Urinary bladder (tissue), 4 donors: ENCODE data around the gene STK39. TPM values are rescaled to one million over a fixed set of nuclear protein-coding genes. Genes with fewer than 3 reads are reported as not detected.
"Not testable (repeated sequence)": the region's sequence is repeated elsewhere in the genome, so short reads cannot be mapped to it uniquely, and the experiment has no call there.

ENCODE experiments used
- DNase-seq: peaks from one replicate; pipeline ENCODE4 v3.0.0-alpha.2; 2015; ENCODE audit errors: extremely low spot score
- H3K27ac ChIP-seq: one replicate; pipeline ENCODE4 v1.5.1; 2013; ENCODE audit warnings: low read depth, mild to moderate bottlenecking, moderate library complexity
- H3K36me3 ChIP-seq: one replicate; pipeline ENCODE4 v1.6.1; 2013; ENCODE audit warnings: mild to moderate bottlenecking, moderate library complexity; ENCODE audit not compliant: insufficient read depth
- H3K4me1 ChIP-seq: one replicate; pipeline ENCODE4 v1.6.1; 2013; ENCODE audit warnings: mild to moderate bottlenecking, moderate library complexity; ENCODE audit not compliant: insufficient read depth
- H3K4me3 ChIP-seq: one replicate; pipeline ENCODE4 v1.5.1; 2013; ENCODE audit warnings: low read depth, low read length
- WGBS: extraction: QIAGEN DNeasy Blood & Tissue Kit; methylation state at CpG from one replicate; pipeline ENCODE4 v1.1.7; 2013; 5-methylcytosine and 5-hydroxymethylcytosine counted together
- polyA plus RNA-seq: library from polyadenylated mRNA; stranded (reverse); fragments of 200-250 nt; gene quantifications from one replicate; pipeline ENCODE4 v1.2.3, GENCODE V29; 2013
- total RNA-seq: library from RNA; depleted of rRNA; stranded (reverse); fragments of >200 nt; gene quantifications from one replicate; pipeline ENCODE4 v1.2.3, GENCODE V29; 2014
- donor health status: healthy with polysubstance abuse.
- donor health status: healthy.

The STK39 gene
- total and polyA plus RNA-seq, 2 donors = 17.5 to 37.7 TPM

GRCh38 chr2:168096158-168096557, 151.2 kb downstream of the STK39 start:
- no peaks in the 10 kb centered on the region for H3K4me1 ChIP-seq
- H3K27ac ChIP-seq = no peak overlapping the region
- H3K36me3 ChIP-seq = no peaks in the 10 kb centered on the region
- DNase-seq = no peak
- H3K4me3 ChIP-seq = no peak overlapping the region
- WGBS = 96% methylated on average over 3 of the region's 3 CpGs

- Histone ChIP-seq H3K27ac (no peak overlapping the region), H3K36me3 (no peaks in the 10 kb centered on the region), H3K4me3 (no peak overlapping the region), H3K4me1 (no peaks in the 10 kb centered on the region)
- 81% methylated on average over 2 of the region's 2 CpGs for WGBS
- DNase-seq = no peak
Observed at GRCh38 chr2:168091986-168092385, 155.4 kb downstream of the STK39 start.

DNA sequence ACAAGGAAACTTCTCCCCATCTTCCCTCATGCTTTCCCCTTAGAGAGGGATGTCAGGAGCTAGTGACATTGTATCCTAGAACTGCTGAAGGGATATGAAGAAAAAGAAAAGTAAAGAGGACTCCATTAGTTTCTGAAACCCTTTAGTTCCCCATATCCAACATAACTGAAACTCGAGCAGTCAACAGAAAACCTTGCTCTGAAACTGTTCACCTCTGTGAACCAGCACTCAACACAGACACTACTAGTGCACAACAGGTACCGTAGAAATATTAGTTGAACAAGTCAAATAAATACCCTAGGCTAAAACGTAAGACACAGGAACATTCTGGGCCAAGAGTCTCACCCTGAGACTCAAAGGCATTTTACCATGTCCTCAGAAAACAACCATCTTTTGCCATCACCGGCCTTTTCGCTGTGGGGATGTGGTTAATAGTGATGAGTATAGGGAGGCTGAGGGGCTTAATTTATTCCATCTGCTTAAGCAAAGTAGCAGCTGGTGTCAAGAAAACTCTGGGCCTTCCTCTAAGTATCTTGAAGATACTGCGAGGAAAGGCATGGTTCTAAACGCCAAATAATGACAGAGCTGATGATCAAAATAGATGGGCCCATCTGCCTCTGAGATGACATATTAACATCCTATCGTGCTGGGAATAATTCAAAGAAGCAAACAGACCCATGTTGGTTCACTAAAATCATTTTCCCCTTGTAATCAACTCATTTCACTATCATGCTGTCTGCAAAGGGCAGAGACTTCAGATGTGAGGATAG, 156.8 kb downstream of the STK39 start:
- H3K36me3 ChIP-seq = no peaks in the 10 kb centered on the region
- no peak overlapping the region for H3K4me3 ChIP-seq
- no peak for DNase-seq
- H3K27ac ChIP-seq = no peak overlapping the region
- H3K4me1 ChIP-seq = no peaks in the 10 kb centered on the region
- WGBS = 92% methylated on average over 8 of the region's 8 CpGs

DNA sequence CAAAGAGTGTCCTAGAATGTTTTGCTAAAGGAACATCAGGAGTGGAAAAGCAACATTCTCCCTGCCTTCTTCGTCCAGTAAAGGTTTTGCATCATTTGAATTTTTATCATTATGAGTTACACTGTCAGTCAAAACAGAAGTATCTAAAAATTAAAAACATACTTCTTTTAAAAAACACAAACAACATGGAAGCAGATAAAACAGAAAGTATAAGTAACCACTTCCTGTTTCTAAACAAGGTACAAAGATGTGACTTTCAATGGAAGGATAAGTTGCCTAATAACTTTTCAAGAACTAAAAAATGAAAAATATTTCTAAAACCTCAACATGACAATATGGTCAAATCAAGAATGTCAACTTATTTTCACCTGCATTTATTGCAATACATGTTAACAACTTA, 158.2 kb downstream of the STK39 start:
- no peaks in the 10 kb centered on the region for H3K4me1 ChIP-seq
- no peak overlapping the region for H3K4me3 ChIP-seq
- 94% methylated on average over 1 of the region's 1 CpG for WGBS
- no peak for DNase-seq
- no peaks in the 10 kb centered on the region for H3K36me3 ChIP-seq
- no peak overlapping the region for H3K27ac ChIP-seq

DNA sequence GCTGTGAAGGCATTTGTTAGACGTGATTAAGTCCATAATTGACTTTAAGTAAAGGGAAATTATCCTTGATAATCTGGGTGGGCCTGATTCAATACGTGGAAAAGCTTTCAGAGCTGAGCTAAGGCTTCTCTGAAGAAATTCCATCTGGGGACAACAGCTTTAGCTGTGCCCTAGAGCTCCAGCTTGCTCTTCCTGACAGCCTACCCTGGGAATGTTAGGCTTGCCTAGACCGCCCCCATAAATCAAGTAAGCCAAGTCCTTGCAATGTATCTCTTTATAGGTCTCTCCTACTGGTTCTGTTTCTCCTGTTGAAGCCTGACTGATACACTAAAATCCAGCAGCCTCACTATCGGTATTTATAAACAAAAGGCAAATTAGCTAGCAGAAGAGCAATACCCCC, 160.0 kb downstream of the STK39 start:
- whole genome bisulfite sequencing = 84% methylated on average over 4 of the region's 4 CpGs
- H3K4me1 ChIP-seq = no peaks in the 10 kb centered on the region
- no peak overlapping the region for H3K4me3 ChIP-seq
- no peaks in the 10 kb centered on the region for H3K36me3 ChIP-seq
- DNase-seq = no peak
- no peak overlapping the region for H3K27ac ChIP-seq

- peak; percentile 36 for DNase-seq
- H3K4me3 ChIP-seq = no peak overlapping the region
- H3K27ac ChIP-seq = no peak overlapping the region
- WGBS = 75% methylated on average over 5 of the region's 5 CpGs
- H3K36me3 ChIP-seq = no peaks in the 10 kb centered on the region
- H3K4me1 ChIP-seq = no peaks in the 10 kb centered on the region
Observed at GRCh38 chr2:168086851-168087250, 160.5 kb downstream of the STK39 start.

DNA sequence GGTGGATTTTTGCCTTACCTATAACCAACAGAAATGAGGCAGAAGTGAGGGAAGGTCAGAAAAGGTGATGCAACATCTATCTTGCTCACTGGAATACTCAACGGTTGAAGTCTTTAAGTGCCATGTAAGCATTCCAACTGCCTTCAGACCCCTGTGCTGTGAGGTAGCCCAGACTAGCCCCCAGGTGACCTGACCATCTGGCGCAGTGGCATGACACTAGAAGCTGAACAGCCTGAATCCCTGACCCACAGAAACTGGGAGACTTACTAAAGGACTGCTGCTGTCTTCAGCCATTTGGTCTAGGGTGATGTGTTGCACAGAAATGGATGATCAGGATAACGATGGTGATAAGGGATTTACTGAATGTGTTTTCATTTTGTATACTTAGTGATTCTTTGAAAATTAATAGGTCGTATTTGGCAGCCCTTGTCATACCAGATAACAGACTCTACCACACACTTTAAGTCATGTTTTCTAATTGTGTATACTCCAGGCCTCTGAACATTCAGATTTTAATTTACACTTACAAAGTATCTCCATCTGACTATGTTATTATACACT, 161.5 kb downstream of the STK39 start:
- H3K4me1 ChIP-seq = no peaks in the 10 kb centered on the region
- H3K4me3 ChIP-seq = no peak overlapping the region
- H3K36me3 ChIP-seq = no peaks in the 10 kb centered on the region
- H3K27ac ChIP-seq = no peak overlapping the region
- WGBS = 77% methylated on average over 4 of the region's 4 CpGs
- no peak for DNase-seq

DNA sequence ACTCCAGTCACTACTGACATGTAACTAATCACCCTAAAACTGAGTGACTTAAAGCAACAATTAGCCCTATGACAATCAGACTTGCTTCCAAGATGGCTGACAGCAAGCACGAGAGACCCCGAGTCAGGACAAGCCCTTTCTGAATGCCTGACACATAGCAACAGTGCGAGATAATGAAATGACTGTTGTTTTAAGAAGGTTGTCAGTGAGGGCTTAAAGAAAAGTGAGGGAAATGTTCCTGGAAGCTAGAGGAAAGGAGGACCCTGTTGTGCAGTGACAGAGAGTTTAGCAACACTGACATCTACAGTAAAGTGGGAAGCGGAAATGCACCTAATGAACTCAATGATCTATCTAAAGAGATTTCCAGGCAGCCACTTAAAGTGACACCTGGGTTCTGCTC, 163.1 kb downstream of the STK39 start:
- no peak overlapping the region for H3K4me3 ChIP-seq
- H3K36me3 ChIP-seq = no peaks in the 10 kb centered on the region
- WGBS = 78% methylated on average over 4 of the region's 4 CpGs
- H3K4me1 ChIP-seq = no peaks in the 10 kb centered on the region
- DNase-seq = no peak
- no peak overlapping the region for H3K27ac ChIP-seq

- H3K4me3 ChIP-seq, H3K4me1 ChIP-seq, H3K36me3 ChIP-seq, DNase-seq, H3K27ac ChIP-seq: not testable (repeated sequence)
- 94% methylated on average over 3 of the region's 3 CpGs for WGBS
Observed at GRCh38 chr2:168081452-168081851, 165.9 kb downstream of the STK39 start.

DNA sequence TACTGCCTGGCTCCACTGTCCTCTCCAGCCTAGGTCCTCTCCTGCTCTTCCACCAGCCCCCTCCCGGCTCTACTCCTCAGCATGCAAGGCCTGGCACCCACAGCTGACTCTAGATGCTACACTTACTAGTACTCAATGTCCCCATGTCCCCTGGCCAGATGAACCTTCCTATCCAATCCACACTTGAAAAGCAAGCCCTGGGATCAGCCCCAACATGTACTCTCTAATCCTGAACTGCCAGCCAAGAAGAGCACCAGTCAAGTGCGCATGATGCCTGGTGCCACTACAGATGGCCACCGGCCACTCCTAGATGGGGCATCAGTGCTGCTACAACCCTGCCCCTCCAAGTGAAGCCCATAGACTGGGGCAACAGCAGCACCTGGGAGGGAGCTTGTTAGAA, 168.2 kb downstream of the STK39 start:
- no peak for DNase-seq
- 97% methylated on average over 3 of the region's 3 CpGs for WGBS
- H3K36me3 ChIP-seq = peaks cover 2% of the 10 kb centered on the region
- no peak overlapping the region for H3K27ac ChIP-seq
- no peaks in the 10 kb centered on the region for H3K4me1 ChIP-seq
- H3K4me3 ChIP-seq = no peak overlapping the region

DNA sequence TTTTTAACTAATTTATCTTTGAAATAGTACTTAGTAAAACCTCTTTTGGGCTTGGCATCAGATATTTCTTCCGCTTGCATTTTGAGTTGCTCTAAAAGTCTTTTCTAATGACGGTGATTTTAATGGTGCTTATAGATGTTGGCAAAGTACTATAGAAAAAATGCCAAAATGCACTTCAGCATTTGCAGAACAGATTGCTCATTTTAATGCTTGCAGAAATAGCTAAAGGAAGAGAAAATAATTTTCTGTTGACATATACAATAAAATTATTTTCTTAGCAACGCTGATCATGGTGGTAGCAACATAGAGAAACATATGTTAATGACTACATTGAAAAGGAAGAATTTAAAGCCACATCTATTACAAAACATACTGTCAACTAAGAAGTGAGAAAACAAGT, 170.7 kb downstream of the STK39 start:
- no peak overlapping the region for H3K4me3 ChIP-seq
- no peak for DNase-seq
- no peak overlapping the region for H3K27ac ChIP-seq
- H3K36me3 ChIP-seq = peaks cover 2% of the 10 kb centered on the region
- no peaks in the 10 kb centered on the region for H3K4me1 ChIP-seq
- 66% methylated on average over 3 of the region's 3 CpGs for WGBS

DNA sequence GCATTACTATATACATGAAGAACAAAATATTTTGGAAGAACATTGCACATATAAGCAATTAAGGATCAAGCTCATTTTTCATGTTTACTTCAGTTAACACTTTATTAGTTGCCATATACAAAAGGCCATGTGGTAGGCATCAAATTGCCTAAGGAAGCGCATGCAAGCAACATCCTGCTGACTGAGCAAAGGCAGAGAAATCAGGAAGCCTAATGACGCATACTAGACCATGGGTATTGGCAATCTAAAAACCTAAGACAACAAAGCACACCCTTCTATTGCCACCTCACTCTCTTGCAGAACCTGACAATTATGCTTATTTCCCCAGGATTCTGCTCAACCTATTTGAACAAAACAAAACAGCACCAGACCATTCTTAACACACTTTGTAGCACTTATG, 171.9 kb downstream of the STK39 start:
- peaks cover 2% of the 10 kb centered on the region for H3K36me3 ChIP-seq
- 94% methylated on average over 2 of the region's 2 CpGs for WGBS
- no peak overlapping the region for H3K4me3 ChIP-seq
- H3K27ac ChIP-seq = no peak overlapping the region
- no peaks in the 10 kb centered on the region for H3K4me1 ChIP-seq
- DNase-seq = no peak

DNA sequence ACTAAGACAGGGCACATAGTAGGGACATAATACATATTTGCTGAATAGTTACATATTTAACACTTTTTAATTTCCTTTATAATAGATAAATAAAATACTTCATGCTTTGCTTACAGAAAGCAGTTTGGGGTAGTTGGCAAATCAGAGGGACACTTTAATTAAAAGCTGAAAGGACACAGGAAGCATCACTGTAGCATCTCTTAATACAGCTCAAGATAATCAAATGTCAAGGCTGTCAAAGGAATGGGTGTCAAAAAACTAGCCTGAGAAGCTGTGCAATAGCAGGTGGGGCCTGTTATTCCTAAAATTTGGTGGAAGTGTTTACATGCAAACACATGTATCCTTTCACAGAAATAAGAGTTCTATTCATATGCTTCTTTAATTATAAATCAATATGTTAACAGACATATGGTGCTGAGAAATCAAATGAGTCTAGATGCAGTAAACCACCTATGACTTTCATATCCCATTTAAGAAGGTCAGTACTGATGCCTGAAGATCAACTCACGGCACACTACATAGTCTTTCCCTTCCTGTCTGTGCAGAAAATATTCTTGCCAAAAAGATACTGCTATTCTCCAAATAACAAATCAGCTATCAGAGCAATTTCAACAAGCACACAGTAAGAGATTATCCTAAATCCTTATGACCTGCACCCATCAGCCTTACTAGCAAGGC, 174.6 kb downstream of the STK39 start:
- Histone ChIP-seq H3K27ac (no peak overlapping the region), H3K4me1 (no peaks in the 10 kb centered on the region), H3K36me3 (peaks cover 2% of the 10 kb centered on the region), H3K4me3 (no peak overlapping the region)
- no peak for DNase-seq
- WGBS = 41% methylated on average over 1 of the region's 1 CpG
